K562 (cell line): Measurements from ENCODE around the gene SERPINH1. TPM values are rescaled to one million over a fixed set of nuclear protein-coding genes. Genes with fewer than 3 reads are reported as not detected.

ENCODE experiments used
- ATF7 ChIP-seq: fragments of 450-650 bp; IDR thresholded peaks from 2 replicates; pipeline ENCODE4 v1.7.1; 2014; ENCODE audit warnings: mild to moderate bottlenecking, moderate library complexity
- CUX1 ChIP-seq: fragments of 200-800 bp; sonication (Bioruptor generic); IDR thresholded peaks from 2 replicates; pipeline ENCODE4 v1.6.1; 2016; ENCODE audit warnings: missing genetic modification characterization, missing compliant biosample characterization
- CXXC5 ChIP-seq: fragments of 250-450 bp; sonication (Bioruptor Pico); IDR thresholded peaks from 2 replicates; pipeline ENCODE4 v1.8.0; 2022; ENCODE audit warnings: inconsistent platforms, mild to moderate bottlenecking, moderate library complexity
- ESRRA ChIP-seq: fragments of 450-650 bp; IDR thresholded peaks from 2 replicates; pipeline ENCODE4 v1.6.1; 2014; ENCODE audit warnings: low read depth, mild to moderate bottlenecking, moderate library complexity, borderline replicate concordance
- HSF4 ChIP-seq: fragments of 250-450 bp; sonication (Bioruptor Pico); IDR thresholded peaks from 2 replicates; pipeline ENCODE4 v2.1.2; 2022; ENCODE audit warnings: mild to moderate bottlenecking, moderate library complexity, borderline replicate concordance
- KAT2B ChIP-seq: IDR thresholded peaks from one replicate; pipeline ENCODE4 v1.6.1; 2012; ENCODE audit warnings: low read depth, mild to moderate bottlenecking, control low read depth, inconsistent platforms, low read length, moderate library complexity
- NR1H2 ChIP-seq: sonication (generic); formaldehyde crosslinking; IDR thresholded peaks from 2 replicates; pipeline ENCODE4 v1.4.0; 2020; ENCODE audit warnings: mild to moderate bottlenecking, missing genetic modification reagents
- TRIM25 ChIP-seq: fragments of 450-650 bp; IDR thresholded peaks from 2 replicates; pipeline ENCODE4 v1.7.0; 2016; ENCODE audit warnings: borderline replicate concordance
- ZEB2 ChIP-seq: fragments of 450-650 bp; IDR thresholded peaks from 2 replicates; pipeline ENCODE4 v1.6.1; 2016
- ZHX1 ChIP-seq: fragments of 150-350 bp; conservative IDR thresholded peaks from 2 replicates; pipeline ENCODE4 v1.6.1; 2014; ENCODE audit warnings: low read length
- ZNF398 ChIP-seq: fragments of 250-450 bp; sonication (Bioruptor Pico); IDR thresholded peaks from 2 replicates; pipeline ENCODE4 v1.8.0; 2021; ENCODE audit warnings: moderate library complexity, mild to moderate bottlenecking, inconsistent platforms
- ZNF408 ChIP-seq: fragments of 250-450 bp; sonication (Bioruptor Pico); IDR thresholded peaks from 2 replicates; pipeline ENCODE4 v1.4.0; 2020; ENCODE audit warnings: low read depth, mild to moderate bottlenecking, moderate library complexity
- polyA plus RNA-seq, 8 experiments: library from polyadenylated mRNA; depleted of rRNA in 4 of 8; stranded (reverse) in 5 of 8; unstranded in 3 of 8; fragments of >200 nt; fragmentation: Nextera tagmentation in 2 of 8; fragmentation: Illumina TruSeq in 1 of 8; extraction: Ambion mirVana in 2 of 8; extraction: Trizol in 1 of 8; gene quantifications; 2 replicates each; pipeline versions ENCODE4 v1.2.1 to v1.2.3, GENCODE V29; 2011 to 2014; ENCODE audit warnings: inconsistent platforms in 1 of 8, missing spikeins in 1 of 8
- total RNA-seq, 7 experiments: library from RNA; depleted of rRNA in 6 of 7; stranded (reverse); fragments of >200 nt in 6 of 7; fragmentation: Illumina TruSeq in 2 of 7; extraction: Trizol in 2 of 7; gene quantifications; 2 replicates each; pipeline versions ENCODE4 v1.2.1 to v1.2.3, GENCODE V29; 2011 to 2021; ENCODE audit warnings: low replicate concordance in 1 of 7

SERPINH1 gene
- total and polyA plus RNA-seq, 9 of the 15 experiments (the other 6 are each of a cell fraction or from before 2014, with no cell fraction given), result 2.8 to 106 (median 67.9) TPM

GRCh38 chr11:75538150-75538942 lies 23.7 kb upstream of the SERPINH1 start (continued):
- no peak for TF ChIP-seq CUX1 (CRISPR knock-in tag)
- peak; percentile 90 for TF ChIP-seq ESRRA
- TF ChIP-seq HSF4 (CRISPR knock-in tag), result no peak
- no peak for TF ChIP-seq TRIM25
- TF ChIP-seq ATF7, result peak; percentile 46; the same call in 1 of the 2 replicates
- TF ChIP-seq CXXC5, result peak; percentile 28; the same call in 1 of the 2 replicates
- 0 out of 2 replicates have a peak, but pooled peaks have one; percentile 7 for TF ChIP-seq ZEB2
- TF ChIP-seq ZNF408 (CRISPR knock-in tag), result no peak
- TF ChIP-seq ZHX1, result no peak
- TF ChIP-seq NR1H2 (CRISPR knock-in tag), result no peak
- TF ChIP-seq KAT2B, result no peak
- no peak for TF ChIP-seq ZNF398 (CRISPR knock-in tag)
